Epidermal melanocyte (primary cell): ENCODE data around the gene CC2D1A.

Experiments
- DNase-seq: peaks from one replicate; pipeline ENCODE4 v3.0.0; 2011; ENCODE audit warnings: low spot score; ENCODE audit not compliant: insufficient read length

CC2D1A gene

DNA sequence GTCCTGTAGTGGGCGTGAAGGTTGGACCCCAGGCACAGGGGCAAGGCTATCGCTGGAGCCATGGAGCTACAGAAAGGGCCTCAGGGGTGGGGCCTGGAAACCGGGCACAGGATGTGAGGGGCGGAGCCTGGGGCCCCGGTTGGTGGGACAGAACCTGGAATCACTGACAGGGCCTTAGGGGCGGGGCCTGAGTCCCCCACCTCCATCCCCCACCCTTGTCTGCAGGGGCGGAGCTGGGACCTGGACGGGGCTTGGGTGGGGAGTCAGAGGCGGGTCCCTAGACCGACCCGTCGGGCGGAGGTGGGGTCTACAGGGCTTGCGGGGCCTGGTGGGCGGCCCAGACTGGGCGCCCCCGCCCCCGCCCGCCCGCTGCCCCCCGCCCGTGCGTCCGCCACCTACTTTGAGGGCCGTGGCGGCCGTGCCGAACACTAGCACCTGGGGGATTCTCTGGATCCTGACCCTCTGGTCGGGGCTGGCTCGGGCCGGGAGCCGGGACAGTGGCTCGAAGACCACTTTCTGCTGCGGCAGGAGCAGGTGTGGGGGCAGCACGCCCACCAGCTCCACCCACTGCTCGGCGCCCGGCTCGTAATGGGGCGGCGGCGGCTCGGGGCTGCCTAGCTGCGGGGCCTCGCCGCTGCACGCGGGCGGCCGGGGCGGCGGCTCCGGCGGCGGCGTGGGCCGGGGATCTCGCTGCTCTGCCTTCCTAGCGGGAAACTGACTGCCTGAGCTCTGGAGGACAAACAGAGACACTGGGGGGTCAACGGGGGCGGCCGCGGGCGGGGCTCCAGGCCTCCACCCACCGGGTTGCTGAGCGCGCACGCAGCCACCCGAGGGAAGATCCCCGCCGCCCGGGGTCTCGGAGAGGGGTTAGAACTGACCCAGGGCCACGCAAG, 72.6 kb downstream of the CC2D1A start:
- no peak for DNase-seq

DNA sequence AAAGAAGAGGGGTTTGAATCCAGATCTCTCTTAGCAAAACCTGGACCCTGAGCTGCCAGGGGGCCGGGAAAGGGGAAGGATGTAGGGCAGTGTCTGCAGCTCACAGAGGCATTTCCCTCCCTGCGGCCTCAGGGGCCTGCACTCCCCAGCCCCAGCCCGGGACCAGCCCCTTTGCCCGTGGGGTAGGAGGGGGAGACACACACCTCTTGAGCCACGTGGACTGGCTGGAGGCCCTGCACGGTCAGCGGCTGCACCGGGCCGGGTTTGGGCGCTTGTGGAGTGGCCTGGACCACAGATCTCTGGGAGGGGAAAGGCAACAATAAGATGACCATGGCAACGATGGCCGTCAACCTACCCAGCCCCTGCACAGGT, 73.2 kb downstream of the CC2D1A start:
- DNase-seq = no peak

DNA sequence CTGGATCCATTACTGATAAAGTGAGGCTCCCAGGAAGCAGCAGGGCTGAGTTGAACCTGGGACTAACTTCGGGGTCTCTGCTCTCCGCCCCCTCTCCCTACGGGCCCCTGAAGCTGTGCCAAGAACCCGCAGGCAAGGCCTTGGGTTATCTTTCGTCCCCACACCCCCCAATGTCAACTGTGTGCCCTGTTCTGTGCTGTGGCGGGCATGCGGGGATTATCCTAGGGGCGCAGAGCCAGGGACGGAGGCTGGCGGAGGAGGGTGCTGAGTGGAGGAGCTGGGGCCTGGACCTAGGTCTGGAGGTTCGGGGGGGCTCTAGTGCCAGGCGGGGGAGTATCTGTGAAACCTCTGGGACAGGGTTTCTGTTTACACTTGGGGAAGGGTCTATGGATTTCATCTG, 73.7 kb downstream of the CC2D1A start:
- DNase-seq = no peak

DNA sequence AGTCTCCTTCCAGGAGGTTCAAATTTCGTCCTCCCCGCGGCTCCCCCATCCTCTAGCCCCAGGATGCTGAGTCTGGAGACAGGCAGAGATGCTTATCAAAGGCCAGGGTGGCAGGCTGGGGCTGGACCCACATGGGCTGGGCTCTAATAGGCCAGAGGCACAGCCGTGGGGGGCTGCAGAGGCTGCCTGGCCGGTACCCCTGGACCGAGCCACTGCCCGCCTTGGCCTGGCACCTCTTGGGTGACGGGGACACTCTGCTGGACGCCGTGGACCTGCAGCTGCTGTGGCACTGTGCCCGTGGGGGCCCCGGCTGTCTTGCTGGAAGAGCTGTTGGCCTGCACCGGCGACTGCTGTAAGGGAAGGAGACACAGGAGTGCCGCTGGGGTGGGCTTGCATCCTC, 74.3 kb downstream of the CC2D1A start:
- DNase-seq = no peak
